Left lung (tissue), 10 donors: ENCODE data around the gene TSR3. TPM values are rescaled to one million over a fixed set of nuclear protein-coding genes. Genes with fewer than 3 reads are reported as not detected.
A peak's percentile ranks its signal among the peaks of the same experiment; 100 is the strongest.

Source experiments
- ATAC-seq: fragments of 200-7000 bp; cut with Tn5 transposase; one replicate; pipeline ENCODE4 v1.9.1; 2020; ENCODE audit warnings: moderate library complexity
- DNase-seq, 4 donors: peaks; one replicate each; pipeline ENCODE4 v3.0.0-alpha.2; 2013 to 2020
- H3K27ac ChIP-seq, 2 donors: fragments of 200-600 bp; sonication (generic) in 1 of 2; one replicate each; pipeline versions ENCODE4 v1.5.0 to v1.8.0; 2020 to 2021
- H3K27me3 ChIP-seq, 2 donors: fragments of 200-600 bp; sonication (generic) in 1 of 2; one replicate each; pipeline versions ENCODE4 v1.5.0 to v1.8.0; 2020 to 2021
- H3K36me3 ChIP-seq, 2 donors: fragments of 200-600 bp; sonication (generic) in 1 of 2; one replicate each; pipeline versions ENCODE4 v1.5.0 to v1.8.0; 2020 to 2021
- H3K4me1 ChIP-seq, 2 donors: fragments of 200-600 bp; one replicate each; pipeline ENCODE4 v1.8.0; 2021
- H3K4me3 ChIP-seq, 2 donors: fragments of 200-600 bp; sonication (generic) in 1 of 2; one replicate each; pipeline versions ENCODE4 v1.5.0 to v1.8.0; 2020 to 2021; ENCODE audit warnings: mild to moderate bottlenecking in 1 of 2
- H3K9me3 ChIP-seq, 2 donors: fragments of 200-600 bp; sonication (generic) in 1 of 2; one replicate each; pipeline versions ENCODE4 v1.5.0 to v1.8.0; 2020 to 2021
- intact Hi-C, 2 donors: fragments of 100-400 bp; cut with DNase I; formaldehyde crosslinking; loops; one replicate each; pipeline versions ENCODE4 v1.11.2 to v1.14.2; 2022
- polyA plus RNA-seq, 6 donors: library from polyadenylated mRNA; unstranded; fragments of 120-200 nt; gene quantifications; one replicate each; pipeline ENCODE4 v1.2.1, GENCODE V29; 2013; ENCODE audit not compliant: insufficient read length in 6 of 6
- total RNA-seq, 2 donors: library from RNA; stranded (reverse); fragmentation: NEBNext Ultra II Directional; extraction: Animal tissue kit (Norgen Biotek cat#: 25700); gene quantifications; one replicate each; pipeline ENCODE4 v1.2.1, GENCODE V29; 2021
- TF ChIP-seq, protein P1 (sequence below), 2 donors: fragments of 200-600 bp; sonication (generic) in 1 of 2; IDR thresholded peaks; one replicate each; pipeline versions ENCODE4 v1.5.0 to v1.8.0; 2021; ENCODE audit warnings: antibody characterized with exemption in 2 of 2
- donor health status: DM: no; HTN: yes; CAD: no.
- donor health status: DM: no; HTN: no; CAD: no.

The TSR3 gene
- total and polyA plus RNA-seq, 8 donors, result 33.6 to 57.0 (median 45.9) TPM

DNA sequence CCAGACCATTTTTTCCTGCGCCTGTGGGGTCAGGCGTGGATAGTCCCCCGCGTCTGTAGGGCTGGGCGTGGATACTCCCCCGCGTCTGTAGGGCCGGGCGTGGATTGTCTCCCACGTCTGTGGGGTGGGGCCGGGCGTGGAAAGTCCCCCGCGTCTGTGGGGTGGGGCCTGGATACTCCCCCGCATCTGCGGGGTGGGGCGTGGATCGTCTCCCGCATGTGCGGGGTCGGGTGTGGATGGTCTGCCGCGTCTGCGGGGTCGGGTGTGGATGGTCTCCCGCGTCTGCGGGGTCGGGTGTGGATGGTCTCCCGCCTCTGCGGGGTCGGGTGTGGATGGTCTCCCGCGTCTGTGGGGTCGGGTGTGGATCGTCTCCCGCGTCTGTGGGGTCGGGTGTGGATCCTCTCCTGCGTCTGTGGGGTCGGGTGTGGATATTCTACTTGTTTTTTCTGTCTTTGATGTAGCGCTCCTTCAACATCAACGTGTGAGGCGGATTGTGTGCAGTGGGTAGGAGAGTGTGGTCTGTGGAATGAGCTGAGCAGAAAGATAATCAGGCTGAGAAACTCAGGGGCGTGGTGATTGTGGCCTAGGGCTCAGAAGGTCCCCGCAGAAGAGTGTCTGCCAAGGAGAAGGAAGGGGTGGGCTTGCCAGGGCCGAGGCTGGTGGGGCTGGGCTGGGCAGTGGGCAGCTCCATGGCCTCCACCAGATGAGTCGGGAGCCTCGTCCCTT is 3.3 kb upstream of the TSR3 start:
- H3K4me1 ChIP-seq, result peaks cover 8 to 38% of the 10 kb centered on the region in 2 donors
- H3K9me3 ChIP-seq, result no peaks in the 10 kb centered on the region
- no peak overlapping the region for H3K4me3 ChIP-seq
- no peak for DNase-seq
- TF ChIP-seq, protein P1, sequence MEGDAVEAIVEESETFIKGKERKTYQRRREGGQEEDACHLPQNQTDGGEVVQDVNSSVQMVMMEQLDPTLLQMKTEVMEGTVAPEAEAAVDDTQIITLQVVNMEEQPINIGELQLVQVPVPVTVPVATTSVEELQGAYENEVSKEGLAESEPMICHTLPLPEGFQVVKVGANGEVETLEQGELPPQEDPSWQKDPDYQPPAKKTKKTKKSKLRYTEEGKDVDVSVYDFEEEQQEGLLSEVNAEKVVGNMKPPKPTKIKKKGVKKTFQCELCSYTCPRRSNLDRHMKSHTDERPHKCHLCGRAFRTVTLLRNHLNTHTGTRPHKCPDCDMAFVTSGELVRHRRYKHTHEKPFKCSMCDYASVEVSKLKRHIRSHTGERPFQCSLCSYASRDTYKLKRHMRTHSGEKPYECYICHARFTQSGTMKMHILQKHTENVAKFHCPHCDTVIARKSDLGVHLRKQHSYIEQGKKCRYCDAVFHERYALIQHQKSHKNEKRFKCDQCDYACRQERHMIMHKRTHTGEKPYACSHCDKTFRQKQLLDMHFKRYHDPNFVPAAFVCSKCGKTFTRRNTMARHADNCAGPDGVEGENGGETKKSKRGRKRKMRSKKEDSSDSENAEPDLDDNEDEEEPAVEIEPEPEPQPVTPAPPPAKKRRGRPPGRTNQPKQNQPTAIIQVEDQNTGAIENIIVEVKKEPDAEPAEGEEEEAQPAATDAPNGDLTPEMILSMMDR (IDR thresholded peaks at IDR 0.05), result no peak
- no peak for ATAC-seq
- H3K27me3 ChIP-seq, result no peaks in the 10 kb centered on the region
- H3K27ac ChIP-seq, result no peak overlapping the region
- peaks cover 0 to 11% of the 10 kb centered on the region in 2 donors for H3K36me3 ChIP-seq
- intact Hi-C loops, result no loop called here

DNA sequence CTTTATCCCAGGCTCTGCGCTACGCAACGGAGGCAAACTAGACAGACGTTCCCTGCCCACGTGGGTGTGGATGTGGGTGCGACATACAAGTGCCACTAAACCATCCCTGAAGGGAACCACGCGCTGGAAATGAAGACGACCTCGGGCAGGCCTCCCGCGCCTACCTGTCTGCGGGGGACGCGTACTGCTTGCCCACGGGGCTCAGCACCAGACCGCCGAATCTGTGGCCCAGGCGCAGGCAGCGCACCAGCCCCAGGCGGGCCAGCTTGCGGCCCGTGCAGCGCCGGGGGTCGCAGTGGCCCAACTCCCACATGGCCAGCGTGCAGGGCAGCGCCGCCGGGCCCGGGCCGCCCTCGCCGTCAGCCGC is 480 bp downstream of the TSR3 start:
- Histone ChIP-seq H3K36me3 (peaks cover 0 to 35% of the 10 kb centered on the region in 2 donors), H3K27me3 (no peaks in the 10 kb centered on the region), H3K4me1 (peaks cover 8 to 41% of the 10 kb centered on the region in 2 donors), H3K4me3 (peak overlapping the region; percentile 99 to 100), H3K27ac (peak overlapping the region in 1 of 2 donors; percentile 74), H3K9me3 (no peaks in the 10 kb centered on the region)
- peak; percentile 3 for ATAC-seq
- intact Hi-C loops, result no loop called here
- TF ChIP-seq, protein P1 (IDR thresholded peaks at IDR 0.05), result no peak
- DNase-seq, result no peak

DNA sequence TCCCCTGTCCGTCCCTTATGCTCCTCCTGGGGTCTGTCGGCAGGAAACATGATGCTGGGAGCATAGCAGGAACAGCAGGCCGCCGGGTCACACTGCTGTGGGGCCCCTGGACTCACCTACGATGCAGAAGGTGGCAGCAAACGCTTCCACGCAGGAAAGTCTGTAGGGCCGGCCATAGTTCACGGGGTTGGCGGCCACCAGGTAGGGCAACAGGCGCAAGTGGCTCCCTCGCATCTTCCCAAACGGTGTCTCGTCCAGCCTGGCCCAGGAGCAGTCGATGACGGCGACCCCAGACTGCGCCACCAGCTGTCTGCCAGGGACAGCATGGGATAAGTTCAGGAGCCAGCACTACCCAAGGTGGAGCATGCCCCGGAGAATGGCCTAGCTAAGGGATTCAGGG is 987 bp downstream of the TSR3 start:
- ATAC-seq (no peak), DNase-seq (no peak)
- Histone ChIP-seq H3K4me1 (peaks cover 8 to 41% of the 10 kb centered on the region in 2 donors), H3K36me3 (peaks cover 0 to 35% of the 10 kb centered on the region in 2 donors), H3K27ac (no peak overlapping the region), H3K9me3 (no peaks in the 10 kb centered on the region), H3K27me3 (no peaks in the 10 kb centered on the region), H3K4me3 (peak overlapping the region; percentile 99 to 100)
- intact Hi-C loops, result no loop called here
- TF ChIP-seq, protein P1 (IDR thresholded peaks at IDR 0.05), result no peak

DNA sequence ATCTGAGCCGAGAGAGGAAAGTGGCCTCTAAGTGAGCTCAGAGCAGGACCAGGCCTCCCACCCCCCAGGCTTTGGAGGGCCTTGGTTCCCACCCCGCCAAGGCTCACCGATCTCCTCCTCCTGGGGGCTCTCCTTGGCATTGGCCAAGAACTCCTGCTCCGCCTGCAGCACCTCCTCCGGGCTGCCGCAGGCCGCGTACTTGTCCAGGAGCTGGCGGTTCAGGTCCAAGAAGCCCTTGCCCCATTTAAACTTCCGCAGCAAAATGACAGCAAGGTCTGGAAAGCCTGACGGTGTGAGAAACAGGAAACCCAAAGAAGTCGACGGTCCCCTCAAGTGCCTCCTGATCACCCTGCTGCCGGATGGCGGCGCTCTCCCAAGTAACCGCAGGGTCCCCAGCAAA is 1.7 kb downstream of the TSR3 start:
- H3K4me1 ChIP-seq, result peaks cover 8 to 41% of the 10 kb centered on the region in 2 donors
- no peak overlapping the region for H3K27ac ChIP-seq
- H3K9me3 ChIP-seq, result no peaks in the 10 kb centered on the region
- no peak for DNase-seq
- no peak for ATAC-seq
- intact Hi-C loops, result no loop called here
- no peak overlapping the region for H3K4me3 ChIP-seq
- TF ChIP-seq, protein P1 (IDR thresholded peaks at IDR 0.05), result no peak
- peaks cover 0 to 35% of the 10 kb centered on the region in 2 donors for H3K36me3 ChIP-seq
- no peaks in the 10 kb centered on the region for H3K27me3 ChIP-seq

DNA sequence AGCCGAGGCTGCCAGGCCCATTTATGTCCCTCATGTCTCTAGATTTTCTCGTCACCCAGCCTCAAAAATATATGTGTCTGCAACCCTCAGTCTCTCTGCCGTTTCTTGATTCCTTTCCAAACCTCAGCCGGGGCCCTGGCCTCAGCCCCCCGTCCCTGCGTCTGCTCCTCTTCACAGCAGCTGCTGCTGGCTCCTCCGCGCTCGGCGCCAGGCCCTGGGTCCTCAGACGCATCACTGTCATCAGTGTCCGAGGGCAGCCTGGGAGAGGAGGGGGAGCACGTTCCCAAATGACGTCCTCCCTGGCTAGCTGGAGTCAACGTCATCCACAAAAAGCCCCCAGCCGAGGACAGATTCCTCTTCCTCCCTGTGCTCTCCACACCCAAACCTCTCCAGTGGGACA is 2.3 kb downstream of the TSR3 start:
- DNase-seq, result no peak
- ATAC-seq, result no peak

More for the DNA sequence above, 2.3 kb downstream of the TSR3 start:
- Histone ChIP-seq H3K36me3 (peaks cover 0 to 35% of the 10 kb centered on the region in 2 donors), H3K9me3 (no peaks in the 10 kb centered on the region), H3K4me3 (no peak overlapping the region), H3K4me1 (peaks cover 8 to 38% of the 10 kb centered on the region in 2 donors), H3K27ac (no peak overlapping the region), H3K27me3 (no peaks in the 10 kb centered on the region)
- TF ChIP-seq, protein P1 (IDR thresholded peaks at IDR 0.05), result no peak
- intact Hi-C loops, result no loop called here
